Measurements from ENCODE around the gene CLSTN2. TPM values are rescaled to one million over a fixed set of nuclear protein-coding genes. Genes with fewer than 3 reads are reported as not detected.

CLSTN2 gene
- total and polyA plus RNA-seq, 10 donors, result 0.02 to 0.22 (median 0.13) TPM; not detected in 1

DNA sequence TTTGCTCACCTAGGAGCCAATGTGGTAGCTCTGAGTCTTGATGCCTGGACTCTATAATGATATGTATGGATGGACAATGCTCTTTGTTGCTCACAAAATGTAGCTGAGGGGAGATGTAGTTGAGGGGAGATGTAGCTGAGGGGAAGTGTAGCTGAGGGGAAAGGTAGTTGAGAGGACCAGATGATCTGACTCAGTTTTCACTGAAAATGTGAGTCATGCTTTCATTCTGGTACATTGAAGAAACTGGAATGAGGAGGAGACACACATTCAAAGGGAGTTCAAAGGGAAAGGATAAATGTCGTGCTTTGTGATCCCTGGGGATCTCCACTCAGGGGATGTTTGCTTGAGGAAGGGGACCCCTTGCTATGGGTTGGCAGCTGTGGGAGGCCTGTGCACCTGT lies 440.0 kb downstream of the CLSTN2 start:
- Histone ChIP-seq H3K4me1 (no peaks in the 10 kb centered on the region), H3K4me3 (no peak overlapping the region), H3K36me3 (no peaks in the 10 kb centered on the region), H3K27me3 (replicated peaks in 1 of 7) (no peaks in the 10 kb centered on the region), H3K27ac (no peak overlapping the region), H3K9me3 (no peaks in the 10 kb centered on the region)
- TF ChIP-seq POLR2A (IDR thresholded peaks at IDR 0.05), result no peak
- no peak for TF ChIP-seq POLR2AphosphoS5 (IDR thresholded peaks at IDR 0.05)
- TF ChIP-seq, protein P1, sequence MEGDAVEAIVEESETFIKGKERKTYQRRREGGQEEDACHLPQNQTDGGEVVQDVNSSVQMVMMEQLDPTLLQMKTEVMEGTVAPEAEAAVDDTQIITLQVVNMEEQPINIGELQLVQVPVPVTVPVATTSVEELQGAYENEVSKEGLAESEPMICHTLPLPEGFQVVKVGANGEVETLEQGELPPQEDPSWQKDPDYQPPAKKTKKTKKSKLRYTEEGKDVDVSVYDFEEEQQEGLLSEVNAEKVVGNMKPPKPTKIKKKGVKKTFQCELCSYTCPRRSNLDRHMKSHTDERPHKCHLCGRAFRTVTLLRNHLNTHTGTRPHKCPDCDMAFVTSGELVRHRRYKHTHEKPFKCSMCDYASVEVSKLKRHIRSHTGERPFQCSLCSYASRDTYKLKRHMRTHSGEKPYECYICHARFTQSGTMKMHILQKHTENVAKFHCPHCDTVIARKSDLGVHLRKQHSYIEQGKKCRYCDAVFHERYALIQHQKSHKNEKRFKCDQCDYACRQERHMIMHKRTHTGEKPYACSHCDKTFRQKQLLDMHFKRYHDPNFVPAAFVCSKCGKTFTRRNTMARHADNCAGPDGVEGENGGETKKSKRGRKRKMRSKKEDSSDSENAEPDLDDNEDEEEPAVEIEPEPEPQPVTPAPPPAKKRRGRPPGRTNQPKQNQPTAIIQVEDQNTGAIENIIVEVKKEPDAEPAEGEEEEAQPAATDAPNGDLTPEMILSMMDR (IDR thresholded peaks at IDR 0.05 in 8 of 11, conservative IDR thresholded peaks at IDR 0.05 in 3 of 11), result no peak
- DNase-seq, result no peak
- intact Hi-C loops (cut with DNase I; ENCODE audit: low total_unique reads), result no loop called here
- WGBS, 5 donors, result 58 to 67% (median 63%) methylated on average over 1 of the region's 1 CpG

DNA sequence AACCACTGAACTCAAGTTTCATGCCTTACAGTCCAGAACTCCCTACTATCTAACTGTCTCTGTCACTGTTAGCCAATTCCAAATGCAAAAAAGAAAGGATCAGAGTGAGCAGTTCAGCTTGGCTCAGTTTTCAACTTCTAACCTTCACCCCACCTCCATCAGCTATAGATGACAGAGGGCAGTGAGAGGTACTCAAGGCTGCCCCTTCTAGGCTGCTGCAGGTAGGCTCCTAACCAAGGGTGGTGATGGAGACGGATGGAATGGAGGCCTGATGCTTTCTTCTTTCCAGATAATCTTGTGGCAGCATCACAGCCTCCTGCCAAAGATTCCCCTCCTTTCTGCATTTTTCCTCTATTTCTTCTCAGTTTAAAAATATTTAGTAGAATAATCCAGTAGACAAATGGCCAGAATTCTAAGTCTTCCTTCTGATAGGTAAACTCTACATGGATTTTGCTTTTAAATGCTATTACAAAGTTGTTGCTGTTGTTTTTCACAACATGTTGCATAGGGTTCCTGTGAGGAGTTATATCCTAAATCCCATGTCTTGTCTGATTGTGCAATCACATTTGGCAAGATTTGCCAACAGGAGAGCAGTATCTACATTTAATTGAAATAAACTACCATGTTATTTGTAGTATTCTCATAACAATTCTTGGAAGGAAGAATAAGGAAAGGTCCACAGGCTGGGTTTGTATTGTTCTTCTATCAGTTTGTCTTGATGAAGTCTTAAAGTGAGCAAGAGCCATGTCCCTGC lies 441.3 kb downstream of the CLSTN2 start:
- no peaks in the 10 kb centered on the region for H3K9me3 ChIP-seq
- intact Hi-C loops (cut with DNase I; ENCODE audit: low total_unique reads), result no loop called here
- H3K4me3 ChIP-seq, result no peak overlapping the region
- DNase-seq, result no peak
- H3K36me3 ChIP-seq, result no peaks in the 10 kb centered on the region
- no peak for TF ChIP-seq POLR2AphosphoS5 (IDR thresholded peaks at IDR 0.05)
- no peak for TF ChIP-seq POLR2A (IDR thresholded peaks at IDR 0.05)
- no peaks in the 10 kb centered on the region for H3K27me3 ChIP-seq (replicated peaks in 1 of 7)
- no peak overlapping the region for H3K27ac ChIP-seq
- H3K4me1 ChIP-seq, result no peaks in the 10 kb centered on the region
- 70 to 86% (median 84%) methylated on average over 1 of the region's 1 CpG for WGBS, 5 donors

DNA sequence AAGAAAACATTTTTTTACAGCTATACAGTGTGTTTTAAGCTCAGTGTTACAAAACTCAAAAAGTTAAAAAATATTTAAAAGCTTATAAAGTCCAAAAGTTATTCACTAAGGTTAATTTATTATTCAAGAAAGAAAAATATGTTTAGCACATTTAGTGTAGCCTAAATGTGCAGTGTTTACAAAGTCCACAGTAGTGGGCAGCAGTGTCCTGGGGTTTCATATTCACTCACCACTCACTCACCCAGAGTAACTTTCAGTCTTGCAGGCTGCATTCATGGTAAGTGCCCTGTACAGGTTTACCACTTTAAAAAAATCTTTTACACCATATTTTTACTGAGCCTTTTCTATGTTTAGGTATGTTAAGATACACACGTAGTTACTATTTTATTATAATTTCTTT lies 442.7 kb downstream of the CLSTN2 start:
- Histone ChIP-seq H3K36me3 (no peaks in the 10 kb centered on the region), H3K4me1 (no peaks in the 10 kb centered on the region), H3K27ac (no peak overlapping the region), H3K27me3 (replicated peaks in 1 of 7) (no peaks in the 10 kb centered on the region), H3K9me3 (no peaks in the 10 kb centered on the region), H3K4me3 (no peak overlapping the region)
- intact Hi-C loops (cut with DNase I; ENCODE audit: low total_unique reads), result no loop called here
- DNase-seq, result no peak
- WGBS, 5 donors, result 79 to 89% (median 87%) methylated on average over 1 of the region's 1 CpG
- TF ChIP-seq POLR2A (IDR thresholded peaks at IDR 0.05), result no peak

DNA sequence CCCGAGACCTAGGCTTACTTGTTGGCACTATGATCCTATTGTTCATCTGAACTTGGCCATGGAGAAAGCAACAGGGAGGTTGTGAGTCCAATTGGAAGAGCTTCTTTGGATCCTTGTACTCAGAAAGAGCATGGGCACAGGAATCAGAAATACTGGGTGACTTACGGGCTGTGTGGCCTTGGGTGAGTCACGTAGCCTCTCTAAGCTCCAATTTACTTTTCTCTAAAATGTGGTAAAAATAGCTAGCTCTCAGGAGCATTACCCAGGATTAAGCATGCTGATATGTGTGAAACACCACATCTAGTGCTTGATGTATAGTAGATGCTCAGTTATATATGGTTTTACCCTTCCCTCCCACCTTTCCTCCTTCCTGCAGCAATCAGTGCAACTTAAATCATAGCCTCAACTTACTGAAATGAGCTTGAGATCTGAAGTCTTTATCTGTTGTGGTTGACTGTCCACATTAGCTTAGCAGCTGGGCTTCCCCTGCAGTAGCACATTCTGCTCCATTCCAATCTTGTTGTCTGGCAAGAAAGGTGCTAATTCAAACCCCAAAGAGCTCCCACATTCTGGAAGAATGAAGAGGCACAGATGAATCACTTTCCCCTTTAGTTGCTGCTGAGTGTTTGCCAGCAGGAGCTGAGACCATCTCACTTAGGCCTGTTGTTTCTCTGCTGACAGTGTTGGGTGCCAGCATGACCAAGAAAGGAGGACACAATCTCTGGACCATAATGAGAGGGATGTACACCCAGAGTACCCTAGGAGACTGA lies 443.8 kb downstream of the CLSTN2 start:
- Histone ChIP-seq H3K4me3 (no peak overlapping the region), H3K27ac (no peak overlapping the region), H3K9me3 (no peaks in the 10 kb centered on the region), H3K27me3 (replicated peaks in 1 of 7) (no peaks in the 10 kb centered on the region), H3K36me3 (no peaks in the 10 kb centered on the region), H3K4me1 (peaks cover 0 to 2% (median 0%) of the 10 kb centered on the region in 6 donors)
- intact Hi-C loops (cut with DNase I; ENCODE audit: low total_unique reads), result no loop called here
- no peak for DNase-seq
- WGBS, 5 donors, result 28 to 35% (median 31%) methylated on average over 3 of the region's 3 CpGs
- TF ChIP-seq POLR2AphosphoS5 (IDR thresholded peaks at IDR 0.05) (no peak), POLR2A (IDR thresholded peaks at IDR 0.05) (no peak)
- TF ChIP-seq, protein P1 (IDR thresholded peaks at IDR 0.05 in 8 of 11, conservative IDR thresholded peaks at IDR 0.05 in 3 of 11), result no peak
